NCI-H345 treated with DMSO at 0.1 percent for 48 hours (cell line): ENCODE measurements around the gene MAGI2.
"Not testable (repeated sequence)": the region's sequence is repeated elsewhere in the genome, so short reads cannot be mapped to it uniquely, and the experiment has no call there.

Source experiments
- DNase-seq: peaks from one replicate; lab custom pipeline; 2025; ENCODE audit not compliant: unreplicated experiment; lab: John Stamatoyannopoulos, UW

MAGI2 gene

DNA sequence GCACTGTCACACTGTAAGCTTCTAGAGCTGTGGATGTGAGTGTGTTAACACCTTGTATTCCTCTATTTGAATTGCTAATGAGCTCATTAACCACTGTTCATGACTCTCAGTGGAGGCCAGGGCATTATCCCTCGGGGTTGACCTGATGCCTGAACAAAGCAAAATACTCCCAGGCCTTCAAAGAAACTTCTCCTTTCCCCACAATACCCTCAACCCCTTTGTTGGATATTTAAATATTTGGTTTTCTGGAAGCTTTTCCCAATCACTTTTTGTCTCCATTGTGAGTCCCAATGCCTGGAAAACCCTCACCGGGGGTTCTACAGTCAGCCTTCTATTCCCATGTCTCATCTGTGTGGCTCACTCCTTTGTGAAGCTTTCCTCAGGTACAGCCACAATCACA is 874.8 kb downstream of the MAGI2 start:
- no peak for DNase-seq

DNA sequence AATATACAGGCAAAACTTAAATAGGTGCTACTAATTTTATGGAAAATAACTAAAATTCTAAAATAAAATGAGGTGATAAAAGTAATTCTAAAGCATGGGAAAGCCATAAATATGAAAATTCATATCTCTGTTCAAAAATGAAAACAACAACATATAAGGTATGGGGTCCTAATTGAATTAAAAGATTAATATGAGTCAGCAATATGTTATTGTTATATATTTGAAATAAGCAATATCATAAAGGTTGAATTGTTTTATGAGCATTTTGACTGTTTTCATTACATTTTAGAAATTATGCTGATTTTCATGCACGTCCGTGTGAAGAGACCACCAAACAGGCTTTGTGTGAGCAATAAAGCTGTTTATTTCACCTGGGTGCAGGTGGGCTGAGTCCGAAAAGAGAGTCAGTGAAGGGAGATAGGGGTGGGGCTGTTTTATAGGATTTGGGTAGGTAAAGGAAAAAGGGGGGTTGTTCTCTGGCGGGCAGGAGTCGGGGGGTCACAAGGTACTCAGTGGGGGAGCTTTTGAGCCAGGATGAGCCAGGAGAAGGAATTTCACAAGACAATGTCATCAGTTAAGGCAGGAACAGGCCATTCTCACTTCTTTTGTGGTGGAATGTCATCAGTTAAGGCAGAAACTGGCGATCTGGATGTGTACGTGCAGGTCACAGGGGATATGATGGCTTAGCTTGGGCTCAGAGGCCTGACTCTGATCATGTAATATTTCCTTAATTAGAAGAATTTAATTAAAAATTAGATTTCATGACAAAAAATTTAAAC is 876.1 kb downstream of the MAGI2 start:
- not testable (repeated sequence) for DNase-seq

DNA sequence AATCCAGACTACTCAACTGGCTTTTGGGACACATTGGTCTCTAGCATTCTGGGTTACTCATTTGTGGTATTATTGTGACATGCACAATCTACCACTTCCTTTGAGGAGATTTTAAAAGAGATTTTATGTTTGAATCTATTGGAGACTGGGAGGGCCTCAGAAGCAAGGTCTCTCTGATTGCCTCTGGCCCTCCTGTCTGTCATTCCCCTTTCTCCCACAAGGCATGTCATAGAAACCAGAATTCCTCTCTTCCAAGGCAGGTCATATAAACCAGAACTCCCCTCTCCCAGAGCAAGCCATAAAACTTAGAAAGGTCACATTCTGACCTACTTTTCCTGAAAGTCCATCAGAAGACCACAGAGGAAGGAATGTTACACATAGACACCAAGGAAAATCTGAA is 877.2 kb downstream of the MAGI2 start:
- no peak for DNase-seq

- no peak for DNase-seq
These were observed 882.2 kb downstream of the MAGI2 start for GRCh38 chr7:78571292-78571691.

GRCh38 chr7:78568690-78569089 is 884.8 kb downstream of the MAGI2 start:
- DNase-seq: no peak

GRCh38 chr7:78567836-78568235 is 885.6 kb downstream of the MAGI2 start:
- no peak for DNase-seq

GRCh38 chr7:78565784-78566183 is 887.7 kb downstream of the MAGI2 start:
- no peak for DNase-seq

GRCh38 chr7:78563191-78563590 is 890.3 kb downstream of the MAGI2 start:
- DNase-seq: no peak

GRCh38 chr7:78562191-78562590 is 891.3 kb downstream of the MAGI2 start:
- DNase-seq: no peak

GRCh38 chr7:78558566-78558965 is 894.9 kb downstream of the MAGI2 start:
- DNase-seq: no peak

GRCh38 chr7:78543976-78544375 is 909.5 kb downstream of the MAGI2 start:
- no peak for DNase-seq

DNA sequence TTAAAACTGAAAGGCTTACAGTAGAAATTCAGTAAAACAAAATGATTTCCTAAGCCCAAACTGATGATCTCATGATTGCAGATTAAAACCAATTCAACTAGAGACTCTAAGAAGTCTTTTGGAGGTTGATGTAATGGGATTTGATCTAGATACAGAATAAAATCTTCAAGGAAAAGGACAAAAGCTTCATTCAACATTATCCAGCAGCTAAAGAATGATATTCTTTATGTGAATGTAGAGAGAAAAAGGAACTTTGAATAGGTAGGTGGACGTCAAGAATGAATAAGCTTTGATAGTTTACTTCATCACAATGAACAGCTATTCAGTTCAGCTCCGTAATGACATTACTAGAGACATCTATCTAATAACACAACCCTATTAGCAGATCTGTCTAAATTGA is 910.5 kb downstream of the MAGI2 start:
- no peak for DNase-seq

DNA sequence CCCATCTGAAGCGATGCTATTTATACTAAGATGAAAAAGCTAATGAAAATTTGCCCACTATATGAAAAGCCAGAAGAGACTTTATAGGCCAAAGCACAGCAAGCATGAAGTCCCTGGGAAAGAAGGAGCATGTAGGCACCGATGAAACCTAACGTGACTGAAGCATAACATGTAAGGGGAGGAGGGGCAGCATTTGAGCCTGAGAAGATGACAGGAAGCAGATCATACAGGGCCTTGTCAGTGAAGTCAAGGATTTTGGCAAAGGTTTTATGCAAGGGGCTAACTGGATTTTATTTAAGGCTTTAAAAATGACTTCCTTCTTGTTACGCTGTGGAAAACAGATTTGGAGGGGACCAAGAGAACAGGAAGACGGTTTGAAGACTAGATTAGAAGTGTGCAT is 910.9 kb downstream of the MAGI2 start:
- no peak for DNase-seq

- DNase-seq: no peak
These were observed 913.6 kb downstream of the MAGI2 start for GRCh38 chr7:78539825-78540224.

GRCh38 chr7:78535655-78536054 is 917.8 kb downstream of the MAGI2 start:
- no peak for DNase-seq

DNA sequence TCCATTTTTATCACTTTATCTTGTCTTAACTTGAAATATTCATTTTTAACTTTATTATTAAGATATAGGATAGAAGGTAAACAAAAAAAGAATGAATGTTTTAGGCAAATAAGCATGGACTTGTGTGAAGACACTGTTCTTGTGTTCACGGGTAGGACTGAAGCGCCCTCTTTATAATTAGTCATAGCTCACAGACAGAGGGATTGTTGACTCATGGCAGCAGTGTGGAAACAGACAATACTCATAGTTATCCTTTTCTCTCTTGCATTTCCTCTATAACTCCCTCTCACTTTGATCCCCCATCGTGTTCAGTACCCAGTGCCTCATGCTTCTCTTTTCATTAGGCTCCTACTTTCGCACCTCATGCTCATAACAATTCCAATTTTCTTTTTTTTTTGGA is 923.1 kb downstream of the MAGI2 start:
- DNase-seq: peak; percentile 83

DNA sequence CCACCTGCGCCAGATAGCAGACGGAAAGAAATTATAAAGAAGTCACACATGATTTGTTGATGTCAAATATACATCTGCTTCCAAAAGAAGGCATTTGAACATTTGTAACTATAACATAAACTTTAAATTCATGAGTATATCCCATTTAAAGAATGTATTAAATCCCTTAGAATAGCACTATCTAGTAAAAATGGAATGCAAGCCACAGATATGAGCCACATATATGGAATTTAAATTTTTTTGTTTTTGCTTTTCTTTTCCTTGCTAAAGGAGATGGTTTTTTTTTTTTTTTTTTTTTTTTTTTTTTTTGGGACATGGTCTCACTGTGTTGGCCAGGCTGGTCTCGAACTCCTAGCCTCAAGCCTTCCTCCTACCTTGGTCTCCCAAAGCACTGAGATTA is 924.1 kb downstream of the MAGI2 start:
- no peak for DNase-seq

GRCh38 chr7:78528964-78529363 is 924.5 kb downstream of the MAGI2 start:
- no peak for DNase-seq

DNA sequence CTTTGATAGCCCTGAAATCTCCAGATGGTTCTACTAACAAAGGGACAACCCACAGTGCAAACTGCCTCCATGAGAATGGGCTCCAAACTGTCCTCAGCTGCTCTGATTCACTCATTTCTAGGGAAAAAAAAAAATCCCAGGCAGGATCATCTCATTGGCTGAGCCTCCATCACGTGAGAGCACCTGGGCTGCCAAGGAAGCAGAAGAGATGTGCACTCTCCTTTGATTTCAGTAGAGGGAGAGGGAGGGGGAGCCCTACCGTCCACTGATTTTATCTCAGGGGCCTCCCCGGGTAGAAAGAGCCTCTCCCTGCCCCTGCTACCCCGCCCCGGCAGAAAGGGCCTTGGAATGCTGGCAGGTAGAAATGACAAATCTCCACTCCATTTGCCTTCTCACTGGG is 929.5 kb downstream of the MAGI2 start:
- no peak for DNase-seq

- DNase-seq: peak; percentile 10
These were observed 931.5 kb downstream of the MAGI2 start for GRCh38 chr7:78521961-78522360.

DNA sequence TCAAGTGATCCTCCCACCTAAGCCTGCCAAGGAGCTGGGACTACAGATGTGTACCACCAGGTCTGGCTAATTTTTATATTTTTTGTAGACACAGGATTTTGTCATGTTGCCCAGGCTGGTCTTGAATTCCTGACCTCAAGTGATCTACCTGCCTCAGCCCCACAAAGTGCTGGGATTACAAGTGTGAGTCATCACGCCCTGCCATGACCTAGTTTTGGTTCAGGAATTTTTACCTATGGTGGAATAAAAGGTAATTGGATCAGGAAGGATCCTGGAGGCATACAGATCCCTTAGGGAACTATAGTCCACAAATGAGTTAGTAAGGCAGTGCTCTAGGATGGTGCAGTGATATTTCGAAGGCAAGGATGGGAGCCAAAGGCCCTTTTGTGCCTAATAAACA is 937.0 kb downstream of the MAGI2 start:
- no peak for DNase-seq

DNA sequence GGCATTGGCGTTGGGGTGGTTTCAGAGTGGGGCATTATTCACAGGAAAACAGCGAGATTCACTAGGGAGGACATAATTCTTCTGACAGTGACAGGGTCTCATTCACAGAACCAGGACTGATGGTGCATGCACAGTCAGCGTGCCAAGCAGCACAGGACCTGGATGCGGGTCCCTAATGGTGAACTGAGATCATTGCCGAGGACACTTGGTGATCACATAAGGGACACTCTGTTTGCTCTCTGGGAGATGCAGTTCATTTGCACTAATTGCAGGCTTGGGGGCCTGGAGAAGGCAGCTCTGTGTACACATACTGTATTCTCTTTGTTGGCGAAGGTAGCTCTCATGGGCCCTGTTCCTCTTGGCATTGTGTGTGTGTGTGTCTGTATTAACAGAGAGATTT is 938.8 kb downstream of the MAGI2 start:
- DNase-seq: peak; percentile 83

DNA sequence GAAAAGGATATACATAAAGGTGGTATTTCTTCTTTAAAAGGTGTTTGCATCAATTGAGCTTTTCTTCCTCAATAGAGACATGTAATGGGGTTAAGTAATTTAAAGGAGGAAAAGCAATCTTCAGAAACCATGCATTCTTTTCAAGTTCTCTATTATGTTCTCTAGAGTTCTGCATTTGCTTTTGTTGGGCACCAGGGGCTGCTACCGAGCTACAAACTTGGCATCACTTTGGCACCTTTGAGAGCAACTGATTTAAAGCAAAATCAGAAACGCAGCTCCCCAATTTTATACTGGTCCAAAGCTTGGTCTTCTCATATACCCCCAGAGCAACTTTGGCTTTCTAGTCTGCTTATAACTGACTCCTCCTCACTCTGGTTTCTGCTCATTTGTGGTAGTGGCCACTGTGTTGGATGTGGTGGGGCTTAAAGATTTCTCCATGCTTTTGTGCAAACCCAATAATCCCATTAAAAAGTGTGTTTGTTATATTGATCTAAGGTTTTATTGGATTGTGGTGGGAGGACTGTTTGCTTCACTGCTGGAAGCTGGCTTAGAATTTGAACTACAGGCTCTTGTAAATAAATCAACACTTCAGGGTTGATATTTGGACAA is 942.8 kb downstream of the MAGI2 start:
- DNase-seq: peak; percentile 39
